ENCODE measurements around the gene SEPTIN7.

- TF ChIP-seq CTCF (IDR thresholded peaks at IDR 0.05), result peak in 1 of 3 experiments; percentile 7
- peak; percentile 42 for TF ChIP-seq POLR2A (IDR thresholded peaks at IDR 0.05)
Observed at GRCh38 chr7:35800718-35801391, at the start of gene SEPTIN7.
